H1 (cell line): ENCODE results near the gene PCED1B. TPM values are rescaled to one million over a fixed set of nuclear protein-coding genes. Genes with fewer than 3 reads are reported as not detected.

Source experiments
- ASH2L ChIP-seq: fragments of 200-600, 300-600 bp; sonication (generic); IDR thresholded peaks from one replicate; pipeline ENCODE4 v1.7.1; 2017; ENCODE audit warnings: low read length
- CBX5 ChIP-seq: fragments of 300-800, 300-1000 bp; sonication (generic); IDR thresholded peaks from 2 replicates; pipeline ENCODE4 v1.7.1; 2016; ENCODE audit warnings: antibody characterized with exemption, low read length, low read depth
- JUN ChIP-seq: IDR thresholded peaks from 2 replicates; pipeline ENCODE4 v1.6.1; 2011; ENCODE audit warnings: low read depth, mild to moderate bottlenecking, improper control_type of control experiment, low read length
- NRF1 ChIP-seq: IDR thresholded peaks from 2 replicates; pipeline ENCODE4 v1.6.1; 2011; ENCODE audit warnings: mild to moderate bottlenecking, low read depth, low read length, improper control_type of control experiment
- polyA plus RNA-seq, 7 experiments: library from polyadenylated mRNA; depleted of rRNA in 3 of 7; stranded (reverse) in 5 of 7; unstranded in 2 of 7; fragments of >200 nt in 5 of 7; fragments of 200-250 nt in 2 of 7; gene quantifications; 1 replicate in 5 of 7; 2 replicates in 1 of 7; 4 replicates in 1 of 7; pipeline versions ENCODE4 v1.2.1 to v1.2.3, GENCODE V29; 2011 to 2013; ENCODE audit warnings: missing spikeins in 2 of 7, mixed read lengths in 2 of 7
- total RNA-seq: library from RNA; stranded (reverse); fragmentation: NEBNext Ultra II Directional; extraction: Animal tissue kit (Norgen Biotek cat#: 25700); gene quantifications from 2 replicates; pipeline ENCODE4 v1.2.1, GENCODE V29; 2021
- TF ChIP-seq, protein P1 (sequence below): IDR thresholded peaks from 2 replicates; pipeline ENCODE4 v1.6.1; 2012; ENCODE audit warnings: inconsistent platforms

PCED1B gene
- total and polyA plus RNA-seq, 2 of the 8 experiments (the other 6 are each of a cell fraction or from before 2014, with no cell fraction given), result 4.7 to 5.4 TPM

DNA sequence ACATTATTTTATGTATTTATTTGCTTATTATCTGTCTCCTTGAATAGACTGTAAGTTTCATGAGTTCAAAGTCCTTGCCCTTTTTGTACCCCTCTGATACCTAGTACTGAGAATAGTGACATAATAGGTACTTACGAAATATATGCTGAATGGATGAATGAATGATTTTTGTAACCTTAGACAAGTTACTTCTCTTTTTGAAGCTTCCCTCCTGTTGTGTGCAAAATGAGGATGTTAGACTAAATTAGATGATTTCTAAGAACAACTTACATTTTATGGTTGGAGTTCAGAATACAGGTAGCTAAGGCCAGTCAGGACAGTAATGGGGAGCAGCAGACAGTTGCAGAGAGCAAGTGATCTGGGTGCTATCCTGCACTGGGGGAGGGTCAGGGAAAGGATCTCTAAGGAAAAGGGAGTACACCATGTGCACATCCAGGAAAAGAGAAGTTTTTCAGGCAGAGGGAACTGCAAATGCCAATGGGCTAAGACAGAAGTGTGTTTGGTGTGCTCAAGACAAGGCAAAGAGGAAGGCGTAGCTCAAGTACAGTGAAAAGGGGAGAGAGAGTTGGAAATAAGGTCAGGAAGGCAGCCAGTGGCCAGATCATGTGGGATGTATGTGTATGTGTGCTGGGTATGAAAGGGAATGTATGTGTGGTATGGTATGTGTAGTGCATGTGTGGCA is 59.7 kb downstream of the PCED1B start (continued):
- TF ChIP-seq JUN (no peak), NRF1 (no peak), CBX5 (no peak), ASH2L (no peak)
- TF ChIP-seq, protein P1, sequence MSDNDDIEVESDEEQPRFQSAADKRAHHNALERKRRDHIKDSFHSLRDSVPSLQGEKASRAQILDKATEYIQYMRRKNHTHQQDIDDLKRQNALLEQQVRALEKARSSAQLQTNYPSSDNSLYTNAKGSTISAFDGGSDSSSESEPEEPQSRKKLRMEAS, result no peak
- TF ChIP-seq, all 59 proteins: peak for 0
